Endometrium (tissue), 2 donors: ENCODE results near the gene TPSD1.

Experiments used
- FAIRE-seq: peaks from 2 replicates; lab custom pipeline; 2012; peaks lifted over from hg19 to GRCh38; lab: Jason Lieb, UNC
- donor health status: control.
- donor health status: control.

Gene TPSD1

GRCh38 chr16:1299012-1299867 is 43.4 kb downstream of the TPSD1 start:
- no peak for FAIRE-seq

- no peak for FAIRE-seq
Observed at GRCh38 chr16:1299868-1300203, 44.0 kb downstream of the TPSD1 start.

GRCh38 chr16:1300664-1301476 is 45.0 kb downstream of the TPSD1 start:
- no peak for FAIRE-seq

GRCh38 chr16:1301562-1301961 is 45.7 kb downstream of the TPSD1 start:
- FAIRE-seq = no peak

DNA sequence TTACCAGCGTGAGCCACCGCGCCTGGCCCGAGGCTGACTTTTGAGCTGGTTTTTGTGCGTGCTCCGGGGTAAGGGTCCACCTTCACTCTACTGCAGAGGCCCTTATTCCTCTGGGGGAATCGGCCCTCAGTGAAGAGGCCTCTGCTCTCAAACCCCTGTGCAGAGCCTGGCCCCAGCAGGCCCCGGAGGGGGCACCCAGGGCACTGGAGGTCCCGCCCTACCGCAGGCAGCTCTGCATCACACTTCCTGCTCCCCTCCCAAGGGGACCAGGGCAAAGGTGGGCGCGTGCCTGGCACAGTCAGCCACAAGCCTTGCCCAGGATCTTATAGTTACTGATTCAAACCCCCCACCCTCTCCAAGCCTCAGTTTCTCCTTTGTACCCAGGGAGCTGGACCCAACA is 50.0 kb downstream of the TPSD1 start:
- no peak for FAIRE-seq

- FAIRE-seq = no peak
Observed at GRCh38 chr16:1306334-1306733, 50.5 kb downstream of the TPSD1 start.

GRCh38 chr16:1308036-1308976 is 52.4 kb downstream of the TPSD1 start:
- FAIRE-seq = no peak
